Subcutaneous adipose tissue (tissue), 4 donors: ENCODE measurements around the gene CYP26A1. TPM values are rescaled to one million over a fixed set of nuclear protein-coding genes. Genes with fewer than 3 reads are reported as not detected.

Experiments used
- CTCF ChIP-seq: fragments of 450-650 bp; IDR thresholded peaks from one replicate; pipeline ENCODE4 v1.5.1; 2016; ENCODE audit warnings: low read depth, mild to moderate bottlenecking, control low read depth, antibody characterized with exemption, moderate library complexity
- total RNA-seq, 4 donors: library from RNA; depleted of rRNA; stranded (reverse); fragments of >200 nt; gene quantifications; one replicate each; pipeline ENCODE4 v1.1.0, GENCODE V29; 2016

CYP26A1 gene
- total RNA-seq, 4 donors from 2014 or later, result not detected

DNA sequence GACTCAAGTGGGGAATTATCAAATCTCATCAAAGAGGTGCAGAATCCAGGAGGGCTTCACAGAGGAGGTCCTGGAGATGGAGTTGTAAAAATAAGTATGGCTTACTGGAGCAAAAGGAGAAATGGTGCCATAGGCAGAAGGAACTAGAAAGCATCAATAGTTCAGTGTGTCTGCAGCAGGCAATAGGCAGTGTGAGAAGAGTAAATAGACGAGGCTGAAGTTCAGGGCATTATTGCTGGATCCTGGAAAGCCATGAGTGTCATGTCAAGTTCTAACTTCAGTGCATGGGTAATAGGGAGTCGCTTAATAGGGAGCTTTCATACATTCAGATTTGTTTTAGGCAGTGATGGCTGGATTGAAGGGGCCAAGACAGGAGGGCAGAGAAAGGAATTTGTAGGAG is 39.3 kb downstream of the CYP26A1 start:
- TF ChIP-seq CTCF, result no peak

DNA sequence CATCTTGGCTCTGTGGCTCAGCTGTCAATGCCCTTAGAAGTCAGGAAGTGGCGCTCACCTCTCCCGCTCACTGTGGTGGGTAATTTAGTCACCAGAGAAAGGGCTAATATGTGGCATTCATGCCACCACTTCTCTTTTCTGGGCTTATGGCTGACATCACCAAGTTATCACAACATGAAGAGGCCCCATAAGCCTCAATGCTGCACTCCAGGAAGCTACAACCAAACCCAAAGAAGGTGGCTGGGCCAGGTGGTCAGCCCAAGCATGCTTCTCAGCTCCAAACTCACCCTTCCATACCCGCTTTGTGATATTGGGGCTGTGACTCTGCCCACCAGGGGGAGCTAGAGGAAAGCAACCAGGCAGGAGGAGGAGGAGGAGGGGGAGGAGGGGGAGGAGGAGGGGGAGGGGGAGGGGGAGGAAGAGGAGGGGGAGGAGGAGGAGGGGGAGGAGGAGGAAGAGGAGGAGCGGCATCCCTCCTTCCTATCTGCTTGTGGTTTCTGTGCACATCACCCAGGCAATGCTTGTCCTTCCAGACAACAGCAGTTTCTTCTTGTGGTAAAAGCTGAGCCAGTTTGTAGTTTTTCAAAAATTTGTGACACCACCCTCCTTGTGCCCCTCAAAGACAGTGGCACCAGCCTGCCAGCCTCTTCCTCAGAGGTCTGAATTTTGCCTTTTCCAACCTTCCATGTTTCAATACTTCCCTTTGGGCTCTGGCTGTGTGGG is 42.1 kb downstream of the CYP26A1 start:
- no peak for TF ChIP-seq CTCF

DNA sequence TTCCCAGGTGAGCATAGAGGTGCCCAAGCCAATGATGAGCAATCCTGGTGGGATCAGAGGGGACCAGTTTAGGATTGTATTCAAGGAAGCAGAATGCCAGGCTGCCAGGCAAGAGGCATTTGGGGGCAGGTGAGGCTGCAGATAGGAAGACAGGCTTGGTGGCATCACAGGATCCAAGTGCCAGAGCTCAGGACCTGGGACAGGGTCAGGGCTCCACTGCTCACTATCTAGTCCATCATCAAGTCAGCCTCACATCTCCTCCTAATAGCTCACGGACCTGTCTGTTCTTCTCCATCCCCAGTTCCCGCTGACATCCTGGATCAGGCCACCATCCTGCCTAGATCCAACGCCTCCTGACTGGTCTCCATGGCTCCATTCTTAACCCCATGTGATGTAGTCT is 47.6 kb downstream of the CYP26A1 start:
- TF ChIP-seq CTCF, result no peak

DNA sequence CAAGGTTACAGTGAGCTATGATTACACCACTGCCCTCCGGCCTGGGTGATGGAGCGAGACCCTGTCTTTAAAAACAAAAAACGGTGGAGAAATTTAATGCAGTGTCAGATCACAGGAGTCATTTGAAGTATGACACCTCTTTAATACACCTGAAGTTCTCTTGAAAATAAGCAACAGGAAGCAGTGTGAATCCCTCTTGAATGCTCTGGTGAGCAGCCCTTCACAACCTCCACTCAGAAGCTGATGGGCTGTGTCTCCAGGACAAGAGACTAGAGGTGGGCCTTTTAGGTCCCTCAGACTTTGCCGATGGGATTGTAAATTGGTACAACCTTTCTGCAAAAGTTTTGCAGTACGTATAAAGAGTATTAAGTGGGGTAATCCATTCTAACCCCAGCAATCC is 50.1 kb downstream of the CYP26A1 start:
- TF ChIP-seq CTCF, result no peak

DNA sequence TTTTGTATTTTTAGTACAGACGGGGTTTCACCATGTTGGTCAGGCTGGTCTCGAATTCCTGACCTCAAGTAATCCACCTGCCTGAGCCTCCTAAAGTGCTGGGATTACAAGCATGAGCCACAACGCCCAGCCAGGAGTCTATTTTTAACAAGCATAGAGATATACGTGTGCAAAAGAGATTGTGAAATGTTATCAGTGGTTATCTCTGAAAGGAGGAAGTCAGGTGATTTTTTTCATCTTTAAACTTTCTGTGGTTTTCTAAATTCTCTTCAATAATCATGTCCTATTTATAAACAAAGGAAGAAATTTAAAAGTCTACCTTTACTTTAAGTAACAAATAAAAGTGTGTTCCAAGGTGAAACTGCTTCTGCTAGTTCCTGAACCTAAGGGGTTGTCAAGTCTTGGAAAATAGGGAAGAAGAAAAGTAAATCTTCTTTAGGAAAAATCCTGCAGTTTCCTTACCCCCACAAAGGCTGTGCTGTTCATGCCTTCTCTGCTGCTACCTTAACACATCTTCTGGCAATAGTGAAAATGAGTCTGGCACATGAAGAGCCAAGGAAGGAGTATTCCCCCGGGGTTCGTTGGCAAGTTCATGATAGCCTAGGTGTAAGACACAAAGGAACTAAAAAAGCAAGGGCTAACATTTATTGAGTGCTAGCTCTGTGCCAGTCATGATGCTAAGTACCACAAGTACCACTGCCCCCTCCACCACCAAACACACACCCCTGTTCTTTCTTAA is 51.1 kb downstream of the CYP26A1 start:
- TF ChIP-seq CTCF, result no peak

DNA sequence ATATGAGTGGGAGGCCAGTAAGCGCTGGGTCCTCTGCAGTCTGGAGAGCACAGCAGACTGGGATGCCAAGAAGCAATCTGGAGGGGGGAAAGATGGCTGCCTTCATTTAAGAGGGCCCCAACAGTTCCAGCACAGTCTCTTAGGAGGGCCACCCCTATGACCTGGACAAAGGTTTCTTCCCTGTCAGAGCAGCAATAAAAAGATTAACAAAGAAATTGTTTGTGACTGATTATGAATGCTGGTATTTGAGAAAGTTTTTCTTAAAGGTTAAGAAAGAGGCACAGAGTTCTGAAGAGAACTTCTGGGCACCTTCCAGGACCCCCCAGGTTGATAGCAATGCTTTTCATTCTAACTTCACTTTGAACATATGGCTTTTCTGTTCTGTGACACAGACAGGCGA is 52.3 kb downstream of the CYP26A1 start:
- no peak for TF ChIP-seq CTCF

DNA sequence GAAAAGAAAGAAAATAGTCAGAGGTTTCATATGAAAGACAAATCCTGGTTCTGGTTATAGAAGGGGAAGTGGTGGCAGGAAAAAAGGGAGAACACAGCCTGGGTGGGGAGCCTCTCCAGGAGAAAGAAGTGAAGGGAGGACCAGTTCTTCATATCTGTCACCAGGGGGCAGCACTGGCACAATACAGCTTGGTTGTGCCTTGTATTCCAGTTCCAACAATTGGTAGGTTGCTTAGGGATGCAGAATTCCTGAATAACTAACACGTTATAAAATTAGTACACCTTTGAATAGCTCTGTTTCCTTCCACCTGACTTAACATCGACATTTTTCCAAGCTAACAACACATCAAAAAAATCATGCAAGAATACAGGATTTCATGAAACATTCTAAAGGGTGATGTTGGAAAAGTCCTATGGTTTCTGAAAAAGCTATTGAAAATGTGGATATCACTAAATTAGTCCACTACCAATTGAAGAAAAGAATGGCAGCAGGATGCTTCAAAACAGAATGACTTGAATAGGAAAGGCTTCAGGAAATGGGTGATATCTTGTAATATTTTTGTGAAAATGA is 52.9 kb downstream of the CYP26A1 start:
- TF ChIP-seq CTCF, result no peak
